Endothelial cell (in vitro differentiated cells): ENCODE data around the gene DNAJC8. TPM values are rescaled to one million over a fixed set of nuclear protein-coding genes. Genes with fewer than 3 reads are reported as not detected.

Experiments
- DNase-seq: peaks from one replicate; pipeline ENCODE4 v3.0.0; 2021; ENCODE audit warnings: low spot score
- H3K27ac Mint-ChIP-seq: one replicate; pipeline ENCODE4 v1.8.0; 2021; ENCODE audit warnings: mixed read lengths, inconsistent platforms; ENCODE audit not compliant: unreplicated experiment
- H3K27me3 Mint-ChIP-seq: one replicate; pipeline ENCODE4 v1.8.0; 2021; ENCODE audit warnings: mild to moderate bottlenecking, moderate library complexity, mixed read lengths, inconsistent platforms; ENCODE audit not compliant: unreplicated experiment
- H3K36me3 Mint-ChIP-seq: one replicate; pipeline ENCODE4 v1.8.0; 2021; ENCODE audit warnings: mild to moderate bottlenecking, low read depth, mixed read lengths, inconsistent platforms; ENCODE audit not compliant: unreplicated experiment
- H3K4me1 Mint-ChIP-seq: one replicate; pipeline ENCODE4 v1.8.0; 2021; ENCODE audit warnings: mild to moderate bottlenecking, mixed read lengths, inconsistent platforms; ENCODE audit not compliant: unreplicated experiment
- H3K4me3 Mint-ChIP-seq: one replicate; pipeline ENCODE4 v1.8.0; 2021; ENCODE audit warnings: mild to moderate bottlenecking, mixed read lengths, inconsistent platforms; ENCODE audit not compliant: unreplicated experiment
- H3K9me3 Mint-ChIP-seq: one replicate; pipeline ENCODE4 v1.8.0; 2021; ENCODE audit warnings: mixed read lengths, inconsistent platforms; ENCODE audit not compliant: unreplicated experiment
- CTCF ChIP-seq: fragments of 200-600 bp; sonication (generic); IDR thresholded peaks from one replicate; pipeline ENCODE4 v1.5.0; 2021; ENCODE audit warnings: antibody characterized with exemption; ENCODE audit not compliant: unreplicated experiment
- total RNA-seq: library from RNA; stranded (reverse); fragmentation: NEBNext Ultra II Directional; extraction: Animal tissue kit (Norgen Biotek cat#: 25700); gene quantifications from one replicate; pipeline ENCODE4 v1.2.1, GENCODE V29; 2021; ENCODE audit not compliant: unreplicated experiment

Gene DNAJC8
- total RNA-seq, 1 donor from 2014 or later, result 99.0 TPM

- H3K4me1 Mint-ChIP-seq, result peaks cover 30% of the 10 kb centered on the region
- no peak for DNase-seq
- no peak for TF ChIP-seq CTCF
- H3K9me3 Mint-ChIP-seq, result no peaks in the 10 kb centered on the region
- no peak overlapping the region for H3K4me3 Mint-ChIP-seq
- peaks cover 2% of the 10 kb centered on the region for H3K27me3 Mint-ChIP-seq
- H3K36me3 Mint-ChIP-seq, result peaks cover 29% of the 10 kb centered on the region
- no peak overlapping the region for H3K27ac Mint-ChIP-seq
These were observed 38.3 kb downstream of the DNAJC8 start for GRCh38 chr1:28194326-28195035.

GRCh38 chr1:28193701-28194161, 39.1 kb downstream of the DNAJC8 start:
- H3K27me3 Mint-ChIP-seq, result peaks cover 2% of the 10 kb centered on the region
- H3K4me1 Mint-ChIP-seq, result peaks cover 26% of the 10 kb centered on the region
- H3K36me3 Mint-ChIP-seq, result peaks cover 21% of the 10 kb centered on the region

GRCh38 chr1:28190996-28191645, 41.7 kb downstream of the DNAJC8 start:
- Mint-ChIP-seq H3K27ac (peak overlapping the region; percentile 76), H3K36me3 (peaks cover 8% of the 10 kb centered on the region), H3K9me3 (no peaks in the 10 kb centered on the region), H3K4me1 (peaks cover 14% of the 10 kb centered on the region), H3K27me3 (peaks cover 2% of the 10 kb centered on the region), H3K4me3 (no peak overlapping the region)
- peak; percentile 19 for DNase-seq
- no peak for TF ChIP-seq CTCF

More at GRCh38 chr1:28193701-28194161, 39.1 kb downstream of the DNAJC8 start:
- H3K4me3 Mint-ChIP-seq, result no peak overlapping the region
- H3K27ac Mint-ChIP-seq, result no peak overlapping the region
- no peak for TF ChIP-seq CTCF
- no peak for DNase-seq
- no peaks in the 10 kb centered on the region for H3K9me3 Mint-ChIP-seq

- Mint-ChIP-seq H3K9me3 (no peaks in the 10 kb centered on the region), H3K4me1 (peaks cover 14% of the 10 kb centered on the region), H3K27me3 (peaks cover 2% of the 10 kb centered on the region), H3K36me3 (peaks cover 8% of the 10 kb centered on the region), H3K27ac (peak overlapping the region; percentile 76), H3K4me3 (no peak overlapping the region)
- no peak for DNase-seq
- no peak for TF ChIP-seq CTCF
These were observed 42.4 kb downstream of the DNAJC8 start for GRCh38 chr1:28190337-28190979.

- H3K27ac Mint-ChIP-seq, result no peak overlapping the region
- H3K27me3 Mint-ChIP-seq, result no peaks in the 10 kb centered on the region
- no peaks in the 10 kb centered on the region for H3K9me3 Mint-ChIP-seq
- H3K4me3 Mint-ChIP-seq, result no peak overlapping the region
- no peak for DNase-seq
- no peaks in the 10 kb centered on the region for H3K4me1 Mint-ChIP-seq
- H3K36me3 Mint-ChIP-seq, result no peaks in the 10 kb centered on the region
- TF ChIP-seq CTCF, result no peak
These were observed 47.8 kb downstream of the DNAJC8 start for GRCh38 chr1:28185071-28185470.
